ENCODE measurements around the gene FAM118B. TPM values are rescaled to one million over a fixed set of nuclear protein-coding genes. Genes with fewer than 3 reads are reported as not detected.
A peak's percentile ranks its signal among the peaks of the same experiment; 100 is the strongest.
"Not testable (repeated sequence)": the region's sequence is repeated elsewhere in the genome, so short reads cannot be mapped to it uniquely, and the experiment has no call there.

FAM118B gene
- total RNA-seq, 1 donor from 2014 or later: 20.5 TPM

DNA sequence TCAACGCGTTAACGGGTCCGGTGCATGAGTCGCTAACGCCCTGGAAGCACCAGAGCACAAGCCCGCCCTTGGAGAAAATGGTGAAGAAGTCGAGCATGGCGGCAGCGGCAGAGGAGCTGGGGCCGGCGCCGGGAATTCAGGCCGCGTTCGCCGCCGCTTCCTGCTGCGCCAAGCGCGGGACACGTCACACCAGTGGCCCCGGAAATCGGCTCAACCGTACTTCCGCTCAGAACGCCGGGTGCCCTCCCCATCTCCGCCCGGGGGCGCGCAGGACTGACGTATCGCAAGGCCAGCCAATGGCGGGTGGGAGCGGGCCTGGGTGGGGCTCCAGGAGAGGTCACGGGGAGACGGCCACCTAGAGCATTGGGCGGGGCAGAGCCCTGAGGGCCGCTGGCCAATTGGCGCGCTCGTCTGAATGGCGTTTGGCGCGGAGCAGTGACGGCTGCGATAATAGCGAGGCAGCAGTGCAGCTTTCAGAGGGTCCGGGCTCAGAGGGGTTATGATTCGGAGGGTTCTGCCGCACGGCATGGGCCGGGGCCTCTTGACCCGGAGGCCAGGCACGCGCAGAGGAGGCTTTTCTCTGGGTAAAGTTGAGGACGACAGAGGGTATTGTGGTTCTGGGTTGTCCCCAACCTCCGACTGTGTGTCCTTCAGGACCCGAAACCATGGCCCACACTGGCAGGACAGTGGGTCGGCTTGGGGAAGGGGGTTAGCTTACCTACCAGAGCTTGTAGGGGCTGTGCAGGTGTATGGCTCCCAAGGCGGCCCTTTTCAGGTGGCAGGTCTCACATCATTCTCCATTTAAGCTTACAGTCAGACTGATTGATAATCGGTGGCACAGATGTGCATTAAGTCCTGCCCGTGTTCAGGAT lies 57.4 kb downstream of the FAM118B start, which contains the start of the genes FOXRED1 and SRPRA:
TSS of gene FOXRED1 (plus strand) at position 447 of the 872 bp plus-strand sequence. CDS start at position 500, 53 bp downstream.
TSS of gene SRPRA (minus strand) at position 188 of the 872 bp plus-strand sequence. CDS start at position 97, 91 bp downstream.
- DNase-seq (ENCODE audit: low read depth in 2 of 2): peak; percentile 95 to 99

DNA sequence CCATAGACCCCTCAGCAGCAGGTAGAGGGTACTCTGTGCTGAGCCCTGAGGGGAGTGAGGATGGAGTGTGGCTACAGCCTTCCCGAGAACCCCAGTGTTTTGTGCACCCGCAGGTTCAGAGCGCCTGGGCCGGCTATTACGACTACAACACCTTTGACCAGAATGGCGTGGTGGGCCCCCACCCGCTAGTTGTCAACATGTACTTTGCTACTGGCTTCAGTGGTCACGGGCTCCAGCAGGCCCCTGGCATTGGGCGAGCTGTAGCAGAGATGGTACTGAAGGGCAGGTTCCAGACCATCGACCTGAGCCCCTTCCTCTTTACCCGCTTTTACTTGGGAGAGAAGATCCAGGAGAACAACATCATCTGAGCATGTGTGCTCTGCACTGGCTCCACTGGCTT lies 65.7 kb downstream of the FAM118B start:
- DNase-seq (ENCODE audit: low read depth in 2 of 2): no peak

DNA sequence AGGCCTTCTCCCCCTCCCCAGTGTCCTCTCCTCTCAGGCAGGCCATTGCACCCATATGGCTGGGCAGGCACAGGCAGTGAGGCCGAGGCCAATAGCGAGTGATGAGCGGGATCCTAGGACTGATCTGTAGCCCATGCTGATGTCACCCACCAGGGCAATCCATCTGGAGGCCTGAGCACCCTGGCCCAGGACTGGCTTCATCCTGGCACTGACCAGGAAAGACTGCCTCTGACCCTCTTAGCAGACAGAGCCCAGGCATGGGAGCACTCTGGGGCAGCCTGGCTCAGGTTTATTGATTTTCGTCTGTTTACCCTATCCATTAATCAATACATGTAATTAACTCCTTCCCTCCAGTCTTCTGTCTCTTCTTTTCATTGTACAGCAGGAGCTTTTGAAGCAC lies 66.2 kb downstream of the FAM118B start:
- no peak for DNase-seq (ENCODE audit: low read depth in 2 of 2)

DNA sequence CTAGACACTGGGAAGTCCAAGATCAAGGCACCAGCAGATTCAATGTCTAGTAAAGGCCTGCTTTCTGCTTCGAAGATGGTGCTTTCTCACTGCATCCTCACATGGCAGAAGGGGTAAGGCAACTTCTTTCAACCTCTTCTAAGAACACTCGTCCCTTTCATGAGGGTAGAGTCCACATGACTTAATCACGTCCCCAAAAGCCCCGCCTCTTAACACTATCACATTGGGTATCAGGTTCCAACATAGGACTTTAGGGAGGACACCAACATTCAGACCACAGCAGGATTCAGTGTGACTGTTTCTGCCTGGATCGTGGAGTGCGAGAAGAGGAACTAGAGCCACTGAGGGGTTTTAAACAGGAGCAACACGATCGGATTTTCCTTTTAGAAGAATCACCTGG lies 67.6 kb downstream of the FAM118B start:
- DNase-seq (ENCODE audit: low read depth in 2 of 2): no peak

DNA sequence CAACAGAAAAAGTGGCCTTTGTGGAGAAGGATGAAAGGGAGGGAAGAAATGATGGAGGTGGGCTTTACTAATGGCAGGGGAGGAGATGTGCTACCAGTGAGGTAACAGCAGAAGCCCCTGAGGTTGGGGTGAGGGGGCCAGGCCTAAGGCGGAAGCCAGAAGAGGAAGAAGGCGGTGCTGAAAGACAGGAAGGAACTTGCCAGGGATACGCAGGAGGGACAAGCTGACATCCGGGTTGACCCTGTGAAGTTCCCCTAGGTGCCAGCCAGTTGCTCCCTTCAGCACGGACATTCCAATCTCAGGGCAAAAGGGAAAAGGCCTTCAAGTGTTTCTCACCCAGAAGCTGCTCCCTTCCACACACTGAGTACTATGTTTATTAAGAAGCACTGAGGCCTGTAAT lies 69.0 kb downstream of the FAM118B start:
- DNase-seq (ENCODE audit: low read depth in 2 of 2): no peak

DNA sequence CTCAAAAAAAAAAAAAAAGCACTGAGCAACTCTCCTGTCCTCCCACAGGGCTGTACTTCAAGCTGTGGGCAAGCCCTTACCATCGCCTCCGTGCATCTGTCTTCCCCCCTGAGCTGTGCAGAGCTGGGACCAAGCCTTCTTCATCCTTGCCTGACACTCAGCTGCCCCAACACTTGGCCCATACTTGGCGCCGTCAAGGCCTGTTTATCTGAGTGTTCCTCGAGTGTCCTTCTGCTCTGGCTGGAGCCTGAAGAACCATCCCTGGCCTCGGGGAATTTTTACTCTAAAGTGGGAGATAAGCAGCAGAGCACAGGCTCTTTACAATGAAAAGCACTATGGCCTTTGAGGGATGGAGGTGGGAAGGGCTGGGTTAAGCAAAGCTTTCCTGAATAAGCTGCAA lies 69.7 kb downstream of the FAM118B start:
- DNase-seq (ENCODE audit: low read depth in 2 of 2): no peak

DNA sequence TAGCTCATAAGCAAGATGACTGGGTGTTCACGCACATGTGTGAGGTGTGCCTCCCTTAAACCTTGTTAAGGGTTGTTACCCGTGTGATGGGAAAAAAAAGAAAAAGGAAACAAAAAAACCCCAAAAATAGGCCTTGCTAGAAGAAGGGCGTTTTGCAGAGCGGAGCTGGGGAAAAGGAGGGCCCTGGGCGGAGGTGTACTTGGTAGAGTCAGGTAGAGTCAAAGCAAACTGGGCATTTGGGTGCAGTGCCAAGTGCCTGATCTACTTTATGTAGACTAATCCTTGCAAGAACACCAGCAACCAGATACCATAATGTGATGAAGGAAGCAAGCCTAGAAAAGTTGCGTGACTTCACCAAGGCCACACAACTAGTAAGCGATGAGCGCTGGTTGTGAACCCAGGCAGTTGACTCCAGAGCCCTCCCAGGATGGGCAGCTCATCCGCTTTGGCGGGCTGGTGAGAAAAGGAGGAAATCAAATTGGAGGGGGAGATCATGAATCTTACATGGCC lies 70.1 kb downstream of the FAM118B start:
- no peak for DNase-seq (ENCODE audit: low read depth in 2 of 2)

DNA sequence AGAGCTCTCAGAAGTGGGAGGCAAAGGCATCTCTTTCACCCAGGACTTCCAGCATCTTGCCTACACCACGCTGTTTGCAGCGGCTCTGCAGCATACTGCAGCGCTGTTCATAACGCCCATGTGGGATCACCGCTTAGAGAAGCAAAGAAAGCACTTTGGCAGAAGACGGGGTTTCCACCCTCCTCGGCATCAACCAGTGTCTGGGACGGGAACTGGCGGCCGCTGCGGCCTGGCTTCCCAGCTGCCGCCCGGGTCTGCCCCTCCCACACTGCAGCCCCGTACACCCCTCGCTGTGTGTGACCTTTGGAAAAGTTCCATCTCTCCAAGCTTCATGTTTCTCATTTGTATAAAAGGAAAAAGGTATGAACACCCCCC lies 70.8 kb downstream of the FAM118B start:
- peak in 1 of 2 donors; percentile 29 for DNase-seq (ENCODE audit: low read depth in 2 of 2)

DNA sequence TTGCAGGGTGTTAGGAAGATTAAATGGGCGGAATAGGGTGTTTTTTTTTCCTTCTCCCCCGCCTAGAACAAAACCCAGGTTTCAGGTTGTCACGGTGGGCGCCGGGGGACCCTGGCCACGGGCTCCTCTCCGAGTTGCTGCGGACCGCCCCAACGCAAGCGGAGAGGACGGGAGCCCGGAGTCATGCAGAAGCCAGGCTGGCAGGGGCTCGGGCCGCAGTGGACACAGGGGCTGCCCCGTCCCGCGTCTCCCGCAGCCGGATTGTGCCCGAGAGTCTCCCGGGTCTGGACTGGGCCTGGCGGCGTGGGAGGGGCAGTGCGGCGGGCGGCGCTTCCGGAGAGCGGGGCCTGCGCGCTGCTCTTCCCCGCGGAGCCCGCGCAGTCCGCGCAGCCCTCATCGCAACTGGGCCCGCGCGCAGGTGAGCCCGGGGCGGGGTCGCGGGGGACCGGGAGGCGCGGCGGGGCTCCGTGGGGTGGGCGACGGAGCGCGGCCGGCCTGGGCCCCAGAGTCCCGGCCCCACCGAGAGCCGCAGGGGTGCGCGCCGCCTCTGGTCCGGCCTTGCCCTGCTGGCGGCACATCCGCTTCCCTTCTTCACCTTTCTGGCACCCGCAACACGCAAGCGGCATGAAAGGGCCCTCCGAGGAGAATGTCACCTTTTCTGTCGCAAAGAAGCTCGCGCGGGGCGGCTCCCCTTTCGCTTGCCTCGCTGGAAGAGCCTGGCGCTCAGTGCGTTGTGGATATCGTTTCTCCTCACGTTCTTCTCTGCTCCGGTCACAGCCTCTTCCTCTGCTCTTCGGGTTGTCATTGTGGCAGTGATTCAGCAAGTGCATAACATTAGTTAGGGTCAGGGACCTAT lies 71.4 kb downstream of the FAM118B start, which contains the start of gene TIRAP:
TSS of gene TIRAP (plus strand) at position 358 of the 856 bp plus-strand sequence. CDS start 7,802 bp downstream, outside the sequence.
- DNase-seq (ENCODE audit: low read depth in 2 of 2): peak in 1 of 2 donors; percentile 58

DNA sequence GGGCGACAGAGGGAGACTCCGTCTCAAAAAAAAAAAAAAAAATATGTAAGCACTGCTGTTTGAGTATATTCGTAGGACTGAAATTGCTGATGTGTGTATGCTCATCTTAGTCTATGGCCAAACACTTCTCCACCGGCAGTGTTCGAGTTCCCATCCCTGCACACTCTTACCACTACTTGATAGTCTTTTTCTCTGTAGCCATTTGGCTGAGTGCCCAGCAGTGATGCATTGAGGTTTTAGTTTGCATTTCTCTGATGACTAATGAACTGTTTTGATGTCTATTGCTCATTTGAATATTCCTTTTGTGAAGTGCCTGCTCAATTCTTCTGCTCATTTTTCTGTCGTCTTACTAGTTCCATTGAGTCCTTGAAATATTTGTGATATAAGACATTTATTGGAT lies 73.2 kb downstream of the FAM118B start:
- DNase-seq (ENCODE audit: low read depth in 2 of 2): peak; percentile 60 to 91

DNA sequence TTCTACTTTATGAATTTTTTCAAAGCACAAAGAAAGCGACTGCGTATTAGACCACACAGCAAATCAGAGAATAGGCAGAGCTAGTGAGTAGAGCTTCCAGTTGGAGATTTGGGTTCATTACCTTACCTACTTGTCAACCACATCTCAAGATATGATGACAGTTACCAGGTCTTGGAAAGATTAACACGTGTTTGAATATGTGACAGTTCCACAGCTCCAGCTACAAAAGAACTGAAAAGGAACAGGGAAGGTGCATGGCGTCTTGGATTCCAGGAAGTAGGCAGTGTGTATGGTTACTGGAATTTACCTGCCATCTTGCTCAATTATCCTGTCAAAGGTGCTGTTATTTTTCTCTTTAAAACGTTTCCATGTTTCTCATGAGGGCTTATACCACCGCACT lies 76.7 kb downstream of the FAM118B start:
- no peak for DNase-seq (ENCODE audit: low read depth in 2 of 2)

DNA sequence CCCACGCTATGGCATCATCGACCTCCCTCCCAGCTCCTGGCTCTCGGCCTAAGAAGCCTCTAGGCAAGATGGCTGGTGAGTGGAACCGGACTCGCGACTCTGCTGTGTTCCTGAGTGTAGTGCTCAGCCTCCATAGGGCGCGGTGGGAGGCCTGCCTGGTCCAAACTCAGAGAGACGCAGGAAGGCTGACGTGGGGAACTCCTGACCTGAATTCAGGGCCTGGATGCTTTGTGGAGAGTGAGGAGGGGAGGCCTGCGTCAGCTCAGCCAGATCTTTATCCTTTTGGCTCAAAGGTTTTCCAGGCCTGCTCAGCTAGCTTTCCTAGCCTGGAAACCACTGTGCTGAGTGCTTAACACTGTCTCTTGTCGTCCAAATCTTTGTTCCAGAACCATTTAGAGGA lies 79.3 kb downstream of the FAM118B start:
- DNase-seq (ENCODE audit: low read depth in 2 of 2): no peak

DNA sequence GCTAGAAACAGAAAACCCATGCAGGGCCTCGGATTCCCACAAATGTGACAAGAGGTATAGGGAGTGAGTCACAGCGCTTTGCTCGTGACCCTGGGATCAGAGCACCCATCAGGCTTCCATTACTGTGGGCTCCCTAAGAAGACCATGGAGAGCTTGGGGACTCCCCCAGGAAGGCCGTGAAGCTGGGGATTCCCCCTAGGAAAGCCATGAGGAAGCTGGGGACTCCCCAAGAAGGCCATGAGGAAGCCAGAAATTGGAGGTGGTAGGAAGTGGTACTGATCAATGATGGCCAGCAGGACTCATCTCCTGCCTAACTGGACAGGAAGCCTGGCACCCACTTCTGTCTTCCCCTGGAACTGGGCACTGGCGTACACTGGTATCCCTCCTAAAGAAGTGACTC lies 82.1 kb downstream of the FAM118B start:
- DNase-seq (ENCODE audit: low read depth in 2 of 2): no peak

DNA sequence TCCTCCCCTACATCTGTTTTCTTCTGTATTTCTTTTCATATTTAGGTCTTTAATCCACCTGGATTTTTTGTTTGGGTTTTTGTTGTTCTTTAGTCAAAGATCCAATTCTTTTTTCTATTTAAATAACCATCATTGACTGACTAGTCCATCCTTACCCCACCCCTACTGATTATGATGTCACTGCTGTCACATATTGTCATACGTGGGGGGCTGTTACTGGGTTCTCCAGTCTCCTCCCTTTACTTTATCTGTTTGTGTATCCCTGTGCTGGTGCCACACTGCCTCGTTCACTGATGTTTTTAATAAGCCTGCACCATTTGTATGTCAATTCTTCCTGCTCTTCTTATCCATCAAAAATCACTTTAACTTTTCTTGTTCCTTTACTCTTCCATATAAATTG lies 85.4 kb downstream of the FAM118B start:
- DNase-seq (ENCODE audit: low read depth in 2 of 2): no peak

DNA sequence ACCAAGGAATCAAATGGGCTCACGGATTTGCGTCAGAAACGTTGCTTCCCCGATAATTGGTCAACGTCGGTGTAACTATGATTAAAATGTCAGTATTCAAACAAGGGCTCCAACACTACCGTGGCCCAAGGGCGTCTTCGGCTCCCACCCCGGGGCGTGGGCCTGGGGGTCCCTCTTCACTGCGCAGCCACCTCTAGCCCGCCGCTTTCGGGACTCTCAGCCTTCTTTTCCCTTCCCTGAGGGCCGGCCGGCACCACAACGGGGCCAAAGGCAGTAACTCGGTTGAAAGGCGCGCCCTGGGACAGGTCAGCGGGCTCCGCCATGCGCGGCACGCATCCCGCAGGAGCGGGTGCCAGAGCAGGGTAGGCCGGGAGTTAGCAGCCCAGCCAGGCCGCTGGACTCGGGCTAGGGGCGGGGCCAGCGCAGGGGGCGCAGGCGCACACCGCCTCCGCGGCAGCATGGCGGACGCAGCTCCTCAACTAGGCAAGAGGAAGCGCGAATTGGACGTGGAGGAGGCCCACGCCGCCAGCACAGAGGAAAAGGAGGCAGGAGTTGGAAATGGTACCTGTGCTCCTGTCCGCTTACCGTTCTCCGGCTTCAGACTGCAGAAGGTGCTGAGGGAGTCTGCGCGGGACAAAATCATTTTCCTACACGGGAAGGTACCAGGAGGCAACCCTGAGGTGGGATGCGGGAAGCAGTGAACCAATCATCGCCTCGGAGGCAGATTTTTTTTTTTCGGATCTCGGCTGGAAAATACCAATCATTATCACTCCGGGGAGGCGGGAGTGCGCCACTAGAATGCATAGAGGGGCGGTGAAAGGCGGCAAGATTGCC lies 92.3 kb downstream of the FAM118B start, which contains the start of gene DCPS:
TSS of gene DCPS (plus strand) at position 438 of the 834 bp plus-strand sequence. CDS start at position 459, 21 bp downstream.
- DNase-seq (ENCODE audit: low read depth in 2 of 2): peak; percentile 76 to 92

DNA sequence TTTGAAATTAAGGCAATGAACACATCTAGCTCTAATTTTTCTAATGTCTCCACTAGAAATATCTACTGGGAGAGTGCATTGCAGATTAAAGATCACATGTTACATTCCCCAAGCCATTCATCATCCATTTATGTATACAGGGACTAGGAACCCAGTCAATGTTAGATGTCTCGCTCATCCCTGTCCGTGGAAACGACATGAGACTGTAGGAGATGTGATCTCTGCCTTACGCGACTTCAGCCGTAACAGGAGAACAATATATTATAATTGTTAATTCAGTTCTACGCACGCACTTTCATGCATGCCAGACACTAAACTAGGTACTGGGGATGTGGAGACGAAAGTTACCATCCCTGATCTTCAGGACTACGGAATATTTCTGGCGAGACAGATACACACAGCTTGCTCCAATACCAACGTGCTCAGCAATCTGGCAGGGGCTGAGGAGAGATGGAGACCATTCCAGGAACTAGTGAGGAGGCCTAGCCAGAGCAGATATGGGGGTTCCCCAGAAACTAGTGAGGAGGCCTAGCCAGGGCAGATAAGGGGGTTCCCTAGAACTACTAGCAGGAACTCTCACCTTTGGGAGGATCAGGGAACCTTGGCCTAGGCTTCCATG lies 93.0 kb downstream of the FAM118B start:
- DNase-seq (ENCODE audit: low read depth in 2 of 2): no peak

DNA sequence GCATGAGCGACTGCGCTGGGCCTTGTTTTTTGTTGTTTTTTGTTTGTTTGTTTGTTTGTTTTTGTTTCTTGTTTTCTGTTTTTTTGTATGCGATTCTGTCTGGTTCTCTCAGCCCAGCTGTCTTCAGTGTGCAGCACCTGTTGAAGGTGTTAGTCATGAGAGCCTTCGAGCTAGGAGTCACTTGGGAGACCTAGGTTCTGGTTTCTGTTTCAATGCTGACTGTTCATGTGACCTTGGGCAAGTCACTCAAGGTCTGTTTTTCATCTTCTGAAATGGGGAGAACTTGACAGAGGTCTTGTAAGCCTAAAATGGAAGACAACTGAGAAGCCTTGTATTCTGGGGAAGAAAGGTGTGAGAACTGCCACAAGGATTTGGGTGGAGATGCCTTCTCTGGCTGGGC lies 94.1 kb downstream of the FAM118B start:
- no peak for DNase-seq (ENCODE audit: low read depth in 2 of 2)

DNA sequence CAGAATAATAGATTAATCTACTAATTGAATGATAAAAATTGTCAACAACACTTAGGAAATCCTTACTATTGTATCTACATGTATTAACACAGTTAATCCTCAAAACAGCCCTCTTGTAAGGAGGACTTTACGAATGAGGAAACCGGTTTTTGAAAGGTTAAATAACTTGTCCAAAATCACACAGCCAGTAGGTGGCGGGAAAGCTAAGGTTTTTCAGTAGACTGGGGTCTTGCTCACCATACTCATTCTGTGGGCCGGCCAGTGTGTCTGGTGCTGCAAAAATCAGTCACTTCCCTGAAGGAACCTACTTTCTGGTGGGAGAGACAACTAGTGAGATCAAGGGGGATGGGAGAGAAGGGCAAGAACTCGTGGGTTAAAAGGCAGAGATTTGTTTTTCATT lies 96.1 kb downstream of the FAM118B start:
- DNase-seq (ENCODE audit: low read depth in 2 of 2): peak in 1 of 2 donors; percentile 60

DNA sequence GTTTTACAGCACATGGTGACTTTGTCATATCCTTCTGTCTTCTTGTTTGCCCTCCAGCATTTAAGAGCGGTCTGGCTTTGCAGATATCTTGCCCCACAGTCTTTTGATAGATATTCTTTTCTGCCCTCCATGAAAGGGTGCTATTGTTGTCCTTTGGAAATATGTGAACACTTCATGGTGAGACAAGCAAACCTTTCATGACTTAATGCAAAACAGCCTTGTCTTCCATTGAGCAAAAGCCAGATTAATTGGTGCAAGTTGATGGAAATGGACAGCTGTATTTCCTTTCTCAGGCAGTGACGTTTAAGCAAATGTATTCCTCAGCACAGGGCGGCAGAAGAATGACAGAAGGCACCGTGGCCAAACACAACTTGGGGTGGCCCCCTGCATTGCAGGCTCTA lies 96.7 kb downstream of the FAM118B start:
- DNase-seq (ENCODE audit: low read depth in 2 of 2): no peak

DNA sequence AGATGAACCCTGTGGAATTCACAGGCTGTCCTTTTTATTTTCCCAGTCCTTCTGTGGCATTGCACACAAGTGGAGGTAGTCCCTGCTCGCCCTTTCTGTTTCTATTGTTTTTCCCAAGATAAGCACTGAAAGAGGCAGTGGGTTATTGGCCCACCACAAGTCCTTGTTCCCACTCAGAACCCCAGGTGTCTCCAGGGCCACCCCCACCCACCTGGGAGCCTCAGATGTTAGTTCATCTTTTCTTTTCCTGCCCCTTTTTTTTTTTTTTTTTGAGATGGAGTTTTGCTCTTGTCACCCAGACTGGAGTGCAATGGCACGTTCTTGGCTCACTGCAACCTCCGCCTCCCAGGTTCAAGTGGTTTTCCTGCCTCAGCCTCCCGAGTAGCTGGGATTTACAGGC lies 97.2 kb downstream of the FAM118B start:
- DNase-seq (ENCODE audit: low read depth in 2 of 2): not testable (repeated sequence)
